Measurements from ENCODE around the gene TMEM175. TPM values are rescaled to one million over a fixed set of nuclear protein-coding genes. Genes with fewer than 3 reads are reported as not detected.

TMEM175 gene
- polyA plus RNA-seq, 1 donor (not counting 4 experiments of a cell fraction or from before 2014, with no cell fraction given) = 23.2 TPM

GRCh38 chr4:982291-982690 lies 50.0 kb downstream of the TMEM175 start:
- peaks cover 7% of the 10 kb centered on the region for H3K4me1 ChIP-seq (ENCODE audit: control insufficient read depth, extremely low read depth, insufficient read depth, low read length)
- H3K36me3 ChIP-seq (ENCODE audit: control insufficient read depth in 2 of 2, extremely low read depth in 1 of 2, insufficient read depth in 2 of 2, low read length in 2 of 2) = no peaks in the 10 kb centered on the region
- H2AFZ ChIP-seq (ENCODE audit: control insufficient read depth, low read length) = no peak overlapping the region
- no peak for TF ChIP-seq EZH2 (IDR thresholded peaks at IDR 0.05; ENCODE audit: low read length)
- TF ChIP-seq CTCF (optimal IDR thresholded peaks at IDR 0.05 in 1 of 3, IDR thresholded peaks at IDR 0.05 in 1 of 3, conservative IDR thresholded peaks at IDR 0.05 in 1 of 3; ENCODE audit: extremely low read depth in 1 of 3, insufficient read depth in 2 of 3, low read length in 3 of 3) = no peak
- no peak overlapping the region for H3K4me3 ChIP-seq (ENCODE audit: control insufficient read depth in 2 of 3, extremely low read depth in 1 of 3, insufficient read depth in 2 of 3, low read depth in 1 of 3, low read length in 3 of 3)
- dilution Hi-C loops (cut with MboI; ENCODE audit: extremely low pct_ligation_motif_present, low sequenced_read_pairs) = no loop called here
- no peak overlapping the region for H3K27ac ChIP-seq (ENCODE audit: control insufficient read depth, insufficient read depth, low read length)
- no peaks in the 10 kb centered on the region for H3K79me2 ChIP-seq (ENCODE audit: control insufficient read depth, insufficient read depth, low read length)
- no peaks in the 10 kb centered on the region for H3K9me1 ChIP-seq (ENCODE audit: control insufficient read depth, extremely low read depth, insufficient read depth, low read length)
- H3K4me2 ChIP-seq (ENCODE audit: control insufficient read depth, extremely low read depth, insufficient read depth, low read depth, low read length) = no peak overlapping the region
- no peak for DNase-seq (ENCODE audit: low read depth, low spot score)
- no peaks in the 10 kb centered on the region for H3K27me3 ChIP-seq (ENCODE audit: control insufficient read depth, extremely low read depth, insufficient read depth, low read length)
- H4K20me1 ChIP-seq (ENCODE audit: control insufficient read depth, extremely low read depth, insufficient read depth, low read length) = no peaks in the 10 kb centered on the region
- no peak overlapping the region for H3K9ac ChIP-seq (ENCODE audit: control insufficient read depth, extremely low read depth, insufficient read depth, low read length)
- FAIRE-seq = no peak
- H3K9me3 ChIP-seq (ENCODE audit: control insufficient read depth, low read depth, low read length) = no peaks in the 10 kb centered on the region

- FAIRE-seq = no peak
- no peak for DNase-seq (ENCODE audit: low read depth, low spot score)
- H3K9me1 ChIP-seq (ENCODE audit: control insufficient read depth, extremely low read depth, insufficient read depth, low read length) = no peaks in the 10 kb centered on the region
- no peak for TF ChIP-seq EZH2 (IDR thresholded peaks at IDR 0.05; ENCODE audit: low read length)
- no peak for TF ChIP-seq CTCF (optimal IDR thresholded peaks at IDR 0.05 in 1 of 3, IDR thresholded peaks at IDR 0.05 in 1 of 3, conservative IDR thresholded peaks at IDR 0.05 in 1 of 3; ENCODE audit: extremely low read depth in 1 of 3, insufficient read depth in 2 of 3, low read length in 3 of 3)
- no peak overlapping the region for H3K9ac ChIP-seq (ENCODE audit: control insufficient read depth, extremely low read depth, insufficient read depth, low read length)
- no peaks in the 10 kb centered on the region for H3K9me3 ChIP-seq (ENCODE audit: control insufficient read depth, low read depth, low read length)
- no peaks in the 10 kb centered on the region for H3K79me2 ChIP-seq (ENCODE audit: control insufficient read depth, insufficient read depth, low read length)
- no peak overlapping the region for H2AFZ ChIP-seq (ENCODE audit: control insufficient read depth, low read length)
- no peak overlapping the region for H3K4me2 ChIP-seq (ENCODE audit: control insufficient read depth, extremely low read depth, insufficient read depth, low read depth, low read length)
- no peak overlapping the region for H3K4me3 ChIP-seq (ENCODE audit: control insufficient read depth in 2 of 3, extremely low read depth in 1 of 3, insufficient read depth in 2 of 3, low read depth in 1 of 3, low read length in 3 of 3)
- no peaks in the 10 kb centered on the region for H3K36me3 ChIP-seq (ENCODE audit: control insufficient read depth in 2 of 2, extremely low read depth in 1 of 2, insufficient read depth in 2 of 2, low read length in 2 of 2)
- H4K20me1 ChIP-seq (ENCODE audit: control insufficient read depth, extremely low read depth, insufficient read depth, low read length) = no peaks in the 10 kb centered on the region
- H3K27me3 ChIP-seq (ENCODE audit: control insufficient read depth, extremely low read depth, insufficient read depth, low read length) = no peaks in the 10 kb centered on the region
- dilution Hi-C loops (cut with MboI; ENCODE audit: extremely low pct_ligation_motif_present, low sequenced_read_pairs) = no loop called here
- H3K27ac ChIP-seq (ENCODE audit: control insufficient read depth, insufficient read depth, low read length) = no peak overlapping the region
- H3K4me1 ChIP-seq (ENCODE audit: control insufficient read depth, extremely low read depth, insufficient read depth, low read length) = peaks cover 11% of the 10 kb centered on the region
Measured at GRCh38 chr4:982814-983213, 50.6 kb downstream of the TMEM175 start.
